Measurements from ENCODE around the gene MROH9.
"Not testable (repeated sequence)": the region's sequence is repeated elsewhere in the genome, so short reads cannot be mapped to it uniquely, and the experiment has no call there.

The MROH9 gene, protein sequence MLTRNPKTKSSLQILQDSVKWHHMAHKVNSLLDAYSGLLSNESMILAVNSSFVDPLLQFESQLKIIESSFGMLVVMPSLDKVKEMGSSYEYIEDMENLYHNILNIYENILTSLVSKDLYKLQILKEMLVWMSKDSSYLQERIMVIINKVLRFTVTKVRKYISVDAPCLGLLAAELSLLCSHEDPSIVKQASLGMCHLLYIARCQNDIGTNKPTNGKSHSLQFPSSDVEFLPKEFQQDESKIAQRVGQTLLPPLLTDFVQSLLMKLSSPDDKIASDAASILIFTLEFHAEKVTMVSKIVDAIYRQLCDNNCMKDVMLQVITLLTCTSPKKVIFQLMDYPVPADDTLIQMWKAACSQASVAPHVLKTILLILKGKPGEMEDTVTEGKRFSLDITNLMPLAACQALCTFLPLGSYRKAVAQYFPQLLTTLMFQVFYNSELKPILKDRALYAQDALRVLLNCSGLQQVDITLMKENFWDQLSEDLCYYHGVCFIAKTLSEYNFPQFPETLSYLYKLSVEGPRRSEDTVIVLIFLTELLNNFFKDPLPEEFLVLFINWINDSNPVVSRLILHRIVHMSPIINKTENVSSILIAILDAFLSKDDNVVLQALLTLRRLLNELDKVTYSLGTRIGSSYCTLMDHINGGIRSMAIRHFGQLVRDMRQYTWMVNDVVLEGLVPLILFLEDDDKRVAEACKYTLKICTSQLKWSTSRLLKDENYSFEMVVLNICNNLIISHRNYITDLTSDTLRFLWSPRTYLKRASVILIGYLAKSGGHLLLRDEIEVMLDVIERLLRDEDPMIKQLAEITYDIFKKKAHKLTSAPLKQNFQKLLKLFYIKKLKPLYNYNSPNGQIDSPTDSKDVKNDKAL

DNA sequence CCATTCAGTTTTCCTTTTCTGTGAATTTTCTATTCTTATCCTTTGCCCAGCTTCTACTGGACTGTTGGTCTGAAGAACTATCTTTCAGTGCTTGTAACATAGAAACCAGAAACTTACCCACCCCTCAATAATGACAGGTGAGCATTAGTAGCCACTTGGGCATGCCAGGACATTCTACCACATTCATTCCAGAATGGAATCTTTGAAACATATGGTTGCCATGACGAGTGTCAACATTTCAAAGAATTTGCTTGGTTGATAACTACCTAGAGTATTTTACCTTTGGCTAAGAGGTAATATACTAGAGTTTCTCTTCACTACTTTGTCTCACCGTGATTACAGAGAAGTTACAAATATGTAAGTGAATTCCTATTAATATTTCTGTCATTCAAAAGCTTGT is at the start of gene MROH9:
Gene MROH9 (plus strand): TSS at position 304 of the 400 bp plus-strand sequence. CDS start 10,023 bp downstream, outside the sequence.
- DNase-seq (ENCODE audit: low read depth) = no peak

DNA sequence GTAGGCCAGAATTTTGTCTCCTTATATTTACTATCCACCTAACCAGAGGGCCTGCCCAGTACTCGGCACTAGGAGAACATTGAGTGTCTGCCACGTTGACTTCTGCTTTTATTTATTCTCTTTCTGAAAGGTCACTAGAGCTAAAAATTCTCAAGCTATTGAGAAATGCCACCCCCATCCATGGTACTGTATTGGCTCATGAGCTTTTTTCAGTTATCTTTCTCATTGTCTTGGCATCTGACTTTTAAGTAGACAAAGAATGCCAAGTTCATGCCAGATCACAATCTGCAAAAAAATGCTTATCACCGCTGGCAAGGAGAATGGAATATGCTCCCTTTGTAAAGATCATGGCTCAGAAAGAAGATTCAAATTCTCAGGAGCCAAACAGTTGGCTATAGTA is 49.8 kb upstream of the MROH9 start:
- DNase-seq (ENCODE audit: low read depth) = no peak

DNA sequence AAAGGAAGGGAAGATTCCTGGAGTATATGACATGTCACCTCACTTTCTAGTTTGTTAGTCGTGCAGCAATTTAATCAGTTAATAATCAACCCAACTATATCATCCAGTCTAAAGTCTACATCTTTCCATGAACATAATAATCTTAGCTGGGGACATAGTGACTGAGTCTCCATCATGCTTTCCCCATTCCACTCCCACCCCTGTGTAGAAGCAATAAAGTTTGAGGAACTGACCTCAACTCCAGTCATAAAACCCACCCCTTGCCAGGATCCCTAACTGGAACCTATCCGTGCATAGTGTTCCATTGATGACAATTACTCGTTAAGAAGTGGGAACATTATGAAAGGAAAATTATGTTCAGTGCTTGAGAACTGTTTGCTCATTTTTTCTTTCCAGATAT is 48.9 kb upstream of the MROH9 start:
- no peak for DNase-seq (ENCODE audit: low read depth)

DNA sequence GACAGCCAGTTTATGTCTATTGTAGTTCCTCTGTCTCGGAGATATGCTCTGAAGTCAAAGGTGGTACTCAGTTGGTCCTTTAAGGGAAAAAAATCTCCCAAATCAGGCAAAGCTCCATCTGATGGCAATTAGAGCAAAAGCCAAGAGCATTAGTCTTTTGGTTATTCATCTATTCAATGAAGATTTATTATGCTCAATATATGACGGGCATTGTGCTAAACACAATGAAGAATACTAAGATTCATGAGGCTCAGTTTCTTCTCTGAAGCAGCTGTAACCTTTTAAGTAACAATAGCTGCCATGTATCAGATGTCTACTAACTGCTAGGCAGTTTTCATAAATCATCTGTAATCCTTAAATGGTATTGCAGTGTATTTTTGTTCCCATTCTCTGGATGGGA is 47.6 kb upstream of the MROH9 start:
- no peak for DNase-seq (ENCODE audit: low read depth)

DNA sequence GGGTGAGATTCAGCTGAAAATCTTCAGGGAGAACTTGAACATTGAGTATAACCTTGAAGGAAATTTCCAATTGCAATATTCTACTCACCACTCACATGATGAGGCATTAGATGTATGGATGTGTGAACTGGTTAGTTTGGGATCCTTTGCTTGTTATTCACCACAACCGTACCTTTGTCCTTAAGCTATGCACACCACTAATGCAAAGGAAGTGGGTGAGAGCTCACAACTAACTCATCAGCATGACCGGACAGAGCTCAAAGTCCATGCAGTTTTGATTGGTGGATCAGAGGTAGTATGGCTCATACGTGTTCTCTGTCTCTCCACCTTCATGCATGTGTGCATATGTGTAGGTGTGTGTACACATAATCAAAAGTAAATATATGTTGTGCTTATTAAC is 43.5 kb upstream of the MROH9 start:
- no peak for DNase-seq (ENCODE audit: low read depth)

DNA sequence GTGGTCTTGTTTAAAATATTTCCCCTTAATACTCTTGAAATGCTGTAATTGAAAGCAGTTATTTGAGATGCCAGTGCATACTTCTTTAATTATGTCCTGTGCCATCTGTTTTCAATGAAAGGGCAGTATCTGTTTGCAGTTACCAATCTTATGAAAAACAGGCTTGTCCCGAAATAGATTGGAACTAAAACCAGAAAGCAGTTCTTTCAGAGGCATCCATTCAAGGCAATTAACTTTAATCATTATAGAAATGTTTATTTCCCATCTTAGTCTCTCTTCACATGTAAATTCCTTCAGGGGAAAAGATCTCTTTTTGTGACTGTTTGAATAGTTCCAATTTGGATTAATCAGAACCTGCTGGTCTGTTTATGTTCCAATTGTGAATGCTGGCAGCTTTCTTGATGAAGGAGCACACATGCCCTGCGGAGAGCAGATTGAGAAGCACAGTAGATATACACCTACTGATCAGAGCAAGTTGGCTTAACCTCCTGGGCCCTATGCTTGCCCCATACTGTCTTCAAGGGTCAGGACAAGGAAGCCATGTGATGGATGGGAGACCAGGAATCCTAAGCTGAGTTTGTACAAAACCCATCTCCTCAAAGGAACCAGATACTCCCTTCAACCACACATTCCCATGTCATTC is 41.6 kb upstream of the MROH9 start:
- DNase-seq (ENCODE audit: low read depth) = no peak

DNA sequence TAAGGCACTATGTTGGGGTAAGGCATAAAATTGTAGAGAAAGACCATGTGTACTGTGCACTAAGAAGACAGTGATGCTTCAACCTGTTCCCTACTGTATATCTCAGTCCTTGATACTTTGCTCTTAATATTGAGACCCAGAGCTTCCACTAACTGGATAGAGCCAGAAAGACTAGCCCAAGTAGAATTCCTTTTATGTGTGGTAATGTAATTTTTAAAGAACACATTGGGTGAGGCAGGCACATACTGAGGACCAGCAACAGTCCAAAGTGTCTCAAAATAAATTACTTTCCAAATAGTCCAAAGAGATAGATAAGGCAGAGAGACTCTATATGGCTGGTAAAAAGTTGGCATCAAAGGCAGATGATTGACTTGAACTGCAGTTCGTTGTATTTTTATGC is 31.4 kb upstream of the MROH9 start:
- DNase-seq (ENCODE audit: low read depth) = no peak

DNA sequence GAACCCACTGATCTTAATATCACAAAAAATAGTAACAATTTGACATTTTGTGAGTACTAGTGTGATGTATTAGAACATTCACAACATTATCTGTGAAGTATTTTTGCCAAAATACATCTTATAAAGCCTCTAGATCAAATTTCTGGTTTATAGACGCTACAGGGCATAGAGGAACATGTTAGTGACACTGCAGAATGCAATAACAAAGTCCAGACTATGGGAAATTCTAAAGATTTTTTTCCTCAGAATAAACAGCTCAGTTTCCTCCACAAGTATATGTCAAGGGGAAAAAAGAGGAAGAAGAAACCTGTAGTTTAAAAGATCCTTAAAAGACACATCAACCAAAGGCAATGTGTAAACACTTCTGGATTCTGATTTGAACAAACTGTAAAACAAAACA is 26.4 kb upstream of the MROH9 start:
- no peak for DNase-seq (ENCODE audit: low read depth)

DNA sequence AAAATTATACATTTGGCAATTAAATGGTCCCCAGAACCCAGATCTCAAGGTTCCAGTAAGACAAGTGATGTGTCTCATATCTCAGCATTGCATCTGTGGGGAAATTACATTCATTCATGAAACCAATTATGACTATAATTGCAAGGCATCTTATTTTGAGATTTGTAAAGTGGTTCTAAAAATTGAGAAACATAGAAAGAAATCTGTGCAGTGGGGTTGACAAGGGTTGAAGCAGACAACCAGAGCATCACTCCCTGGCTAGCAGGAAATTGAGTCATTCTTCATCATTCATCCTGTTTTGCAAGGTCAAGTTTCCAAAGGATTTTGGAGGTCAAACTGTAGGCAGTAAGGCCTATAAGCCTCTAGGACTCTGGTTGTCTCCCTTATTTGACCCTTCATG is 25.1 kb upstream of the MROH9 start:
- DNase-seq (ENCODE audit: low read depth) = peak; percentile 72

DNA sequence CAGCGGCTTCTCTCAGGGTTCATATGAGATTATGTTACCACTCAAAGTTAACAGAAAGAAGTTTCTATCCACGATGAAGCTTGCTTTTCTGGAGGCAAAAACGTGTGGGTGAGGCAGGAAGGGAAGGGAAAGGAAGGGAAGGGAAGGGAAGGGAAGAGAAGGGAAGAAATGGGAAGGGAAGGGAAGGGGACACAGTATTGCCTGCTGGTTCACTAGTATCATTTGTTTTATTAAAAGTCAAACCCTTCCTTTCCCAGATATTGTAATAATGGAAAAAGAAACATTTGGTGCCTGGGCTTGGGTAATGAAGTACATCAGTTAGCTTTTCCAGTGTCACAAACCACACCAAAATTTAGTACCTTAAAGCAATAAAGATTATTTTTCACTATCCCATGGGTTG is 18.0 kb upstream of the MROH9 start:
- DNase-seq (ENCODE audit: low read depth) = no peak

DNA sequence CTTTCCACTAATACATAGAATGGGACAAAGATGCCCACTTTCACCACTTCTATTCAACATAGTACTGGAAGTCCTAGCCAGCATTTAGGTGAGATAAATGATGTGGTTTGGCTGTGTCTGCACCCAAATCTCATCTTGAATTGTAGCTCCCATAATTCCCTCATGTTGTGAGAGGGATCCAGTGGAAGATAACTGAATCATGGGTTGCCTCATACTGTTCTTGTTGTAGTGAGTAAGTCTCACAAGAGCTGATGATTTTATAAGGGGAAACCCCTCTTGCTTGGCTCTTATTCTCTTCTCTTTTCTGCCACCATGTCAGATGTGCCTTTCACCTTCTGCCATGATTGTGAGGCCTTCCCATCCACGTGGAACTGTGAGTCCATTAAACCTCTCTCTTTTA is 10.7 kb upstream of the MROH9 start:
- DNase-seq (ENCODE audit: low read depth) = not testable (repeated sequence)

DNA sequence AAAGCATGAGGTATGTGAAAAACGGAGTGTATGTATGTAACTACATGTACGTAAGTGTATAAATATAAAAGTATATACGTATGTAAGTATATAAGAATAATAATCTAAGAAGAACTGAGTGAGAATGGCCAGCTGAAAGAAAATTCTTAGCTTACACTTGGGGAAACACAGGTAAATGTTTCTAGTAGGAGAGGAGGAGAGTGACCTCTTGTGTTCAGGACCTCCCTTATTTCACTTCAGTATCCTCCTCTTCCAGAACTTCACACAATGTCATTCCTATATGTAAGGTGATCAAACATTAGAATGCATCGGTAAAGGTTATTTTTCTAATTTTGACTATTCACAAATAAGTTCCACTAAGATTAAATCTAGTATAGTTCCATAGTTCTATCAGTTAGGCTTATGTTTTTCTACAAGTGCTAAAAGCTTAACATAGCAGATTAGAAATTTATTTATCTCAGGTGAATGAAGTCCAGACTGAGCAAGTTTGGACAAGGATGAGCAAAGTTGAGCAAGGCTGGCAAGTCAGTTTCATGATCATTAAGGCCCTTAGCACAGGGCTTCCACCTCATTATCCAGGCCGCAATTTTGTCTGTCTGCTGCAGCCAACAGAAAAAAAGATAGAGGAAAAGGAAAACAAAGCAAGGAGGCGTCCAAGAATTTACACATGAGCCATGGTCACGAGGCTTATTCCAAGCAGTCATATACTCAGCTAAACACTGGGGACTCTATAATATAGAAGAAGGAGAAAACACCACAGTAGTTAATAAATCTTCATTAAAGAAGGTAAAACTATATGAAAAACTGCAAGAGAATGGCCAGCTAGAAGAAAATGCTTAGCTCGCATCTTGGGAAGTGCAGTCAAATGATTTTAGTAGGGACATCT is 7.1 kb upstream of the MROH9 start:
- DNase-seq (ENCODE audit: low read depth) = peak; percentile 24

DNA sequence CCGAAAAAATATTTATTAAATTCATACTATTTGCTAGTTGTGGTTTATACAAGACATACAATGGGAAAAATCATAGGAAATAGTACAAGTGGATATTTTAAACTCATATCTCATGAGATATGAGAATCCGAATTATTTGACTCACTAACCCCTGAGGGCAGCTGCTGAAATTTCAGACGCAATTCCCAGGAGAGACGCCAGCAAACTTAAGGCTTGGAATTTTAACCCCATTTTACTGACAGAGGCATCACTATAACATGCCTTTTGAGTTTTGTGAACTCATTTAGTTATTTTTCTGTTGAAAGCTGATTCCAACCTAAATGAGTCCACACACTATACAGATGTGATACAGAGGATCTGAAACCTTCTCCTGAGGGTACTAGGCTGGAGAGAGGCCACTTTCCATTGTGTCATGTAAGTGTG is 5.9 kb upstream of the MROH9 start:
- peak; percentile 46 for DNase-seq (ENCODE audit: low read depth)

DNA sequence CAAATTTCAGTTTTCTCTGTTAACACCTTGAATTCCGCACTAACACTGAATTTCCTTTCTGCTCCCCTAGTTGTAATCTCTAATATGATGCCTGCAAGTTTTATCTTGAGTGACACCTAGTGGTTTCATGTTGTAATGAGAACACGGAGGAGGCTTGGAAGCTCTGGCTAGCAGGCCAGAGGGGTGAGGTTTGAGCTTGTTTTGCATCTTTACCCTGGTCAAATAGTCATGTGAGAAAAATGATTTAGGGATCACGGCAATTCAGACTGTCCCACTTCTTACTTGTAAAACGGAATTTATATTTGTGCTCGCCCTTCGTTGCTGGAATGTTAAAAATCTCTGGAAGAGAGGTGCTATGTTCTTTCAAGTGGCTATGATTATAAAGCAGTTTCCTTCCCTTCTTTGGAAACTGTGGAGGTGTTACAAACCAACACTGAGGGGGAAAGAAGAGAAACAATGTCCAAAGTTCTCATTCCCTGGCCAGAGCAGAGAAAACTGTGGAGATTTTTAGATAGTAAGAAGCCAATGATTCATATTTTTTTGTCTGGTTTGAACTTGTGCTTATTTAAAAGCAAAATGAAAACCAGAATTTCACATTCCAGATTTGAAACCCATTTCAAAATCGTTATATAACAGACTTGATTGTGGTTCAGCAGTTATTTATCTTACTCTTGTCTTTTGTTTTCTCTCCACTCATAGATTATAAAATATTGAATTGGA is 5.3 kb upstream of the MROH9 start:
- peak; percentile 75 for DNase-seq (ENCODE audit: low read depth)

DNA sequence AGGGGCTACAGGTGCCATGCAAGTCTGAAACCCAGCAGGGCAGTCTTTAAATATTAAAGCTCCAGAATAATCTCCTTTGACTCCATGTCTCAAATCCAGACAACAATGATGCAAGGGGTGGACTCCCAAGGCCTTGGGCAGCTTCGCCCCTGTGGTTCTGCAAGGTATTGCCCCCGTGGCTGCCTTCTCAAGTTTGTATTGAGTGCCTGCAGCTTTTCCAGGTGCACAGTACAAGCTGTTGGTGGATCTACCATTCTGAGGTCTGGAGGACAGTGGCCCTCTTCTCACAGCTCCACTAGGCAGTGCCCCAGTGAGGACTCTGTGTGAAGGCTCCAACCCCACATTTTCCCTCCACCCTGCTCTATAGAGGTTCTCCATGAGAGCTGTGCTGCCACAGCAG is 3.7 kb upstream of the MROH9 start:
- DNase-seq (ENCODE audit: low read depth) = no peak

DNA sequence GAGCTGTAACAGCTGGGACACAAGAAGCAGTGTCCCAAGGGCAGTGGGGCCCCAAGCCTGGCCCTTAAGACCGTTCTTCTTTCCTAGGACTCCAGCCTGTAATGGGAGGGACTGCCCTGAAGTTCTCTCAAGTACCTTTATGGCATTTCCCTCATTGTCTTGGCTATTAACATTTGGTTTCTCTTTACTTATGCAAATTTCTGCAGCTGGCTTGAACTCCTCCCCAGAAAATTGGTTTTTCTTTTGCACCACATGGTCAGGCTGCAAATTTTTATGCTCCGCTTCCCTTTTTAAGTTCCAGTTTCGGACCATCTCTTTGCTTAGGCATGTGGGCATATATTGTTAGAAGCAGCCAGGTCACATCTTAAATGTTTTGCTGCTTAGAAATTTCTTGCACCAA is 3.1 kb upstream of the MROH9 start:
- no peak for DNase-seq (ENCODE audit: low read depth)

DNA sequence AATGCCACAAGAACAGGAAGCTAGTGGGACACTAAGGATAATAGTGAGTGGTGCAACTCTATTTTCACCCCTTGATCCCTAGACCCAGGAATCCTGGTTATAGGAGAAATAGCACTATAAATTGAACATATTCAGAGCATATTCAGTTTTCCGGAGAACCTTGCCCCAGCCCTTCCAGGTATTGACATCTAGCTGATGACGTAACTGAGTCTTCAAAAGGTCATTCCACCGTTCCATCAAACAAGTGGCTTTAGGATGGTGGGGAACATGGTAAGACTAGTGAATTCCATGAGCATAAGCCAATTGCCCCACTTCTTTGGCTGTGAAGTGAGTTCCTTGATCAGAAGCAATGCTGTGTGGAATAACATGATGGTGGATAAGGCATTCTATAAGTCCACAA is 2.9 kb downstream of the MROH9 start:
- no peak for DNase-seq (ENCODE audit: low read depth)

DNA sequence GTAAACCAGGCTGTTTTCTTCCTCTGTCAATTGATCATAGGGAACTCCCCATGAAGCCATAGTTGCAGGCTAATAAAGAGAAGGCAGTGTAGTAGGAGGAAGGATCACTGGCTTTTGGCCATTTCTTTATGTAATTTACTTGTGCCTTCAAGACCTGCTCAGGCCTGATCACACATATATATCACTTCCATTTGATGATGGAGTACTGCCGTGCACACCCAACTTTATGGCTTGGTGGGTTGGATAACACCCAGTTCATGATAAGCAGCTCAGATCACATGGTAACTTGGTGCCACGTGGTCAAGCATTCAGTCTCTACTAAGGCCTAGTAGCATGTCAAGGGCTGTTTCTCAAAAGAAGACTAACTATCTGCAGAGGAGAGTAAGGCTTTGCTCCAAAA is 4.1 kb downstream of the MROH9 start:
- no peak for DNase-seq (ENCODE audit: low read depth)

DNA sequence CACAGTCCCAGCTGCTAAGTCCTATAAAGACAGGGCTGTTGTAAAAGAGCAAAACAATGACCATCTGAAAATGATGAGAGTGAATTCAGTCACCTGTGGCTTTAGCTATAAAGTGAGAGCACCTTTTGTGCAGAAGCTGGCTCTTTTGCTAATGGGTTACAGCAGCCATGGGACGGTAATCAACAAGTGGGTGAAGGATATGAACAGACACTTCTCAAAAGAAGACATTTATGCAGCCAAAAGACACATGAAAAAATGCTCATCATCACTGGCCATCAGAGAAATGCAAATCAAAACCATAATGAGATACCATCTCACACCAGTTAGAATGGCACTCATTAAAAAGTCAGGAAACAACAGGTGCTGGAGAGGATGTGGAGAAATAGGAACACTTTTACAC is 16.4 kb downstream of the MROH9 start:
- DNase-seq (ENCODE audit: low read depth) = not testable (repeated sequence)

DNA sequence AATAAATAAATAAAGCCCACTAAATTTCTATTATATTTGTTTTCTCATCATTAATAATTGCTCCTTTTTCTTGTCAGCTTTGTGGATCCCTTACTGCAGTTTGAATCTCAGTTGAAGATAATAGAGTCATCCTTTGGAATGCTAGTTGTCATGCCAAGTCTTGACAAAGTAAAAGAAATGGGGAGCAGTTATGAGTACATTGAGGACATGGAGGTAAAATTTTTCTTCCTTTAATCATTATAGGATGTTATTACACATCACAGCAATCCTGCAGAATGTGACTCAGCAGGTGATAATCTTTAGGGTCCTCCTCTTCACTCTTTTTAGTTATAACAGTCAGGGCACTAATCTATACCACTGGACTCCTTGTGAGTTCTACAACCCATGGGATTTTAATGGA is 24.1 kb downstream of the MROH9 start:
- peak; percentile 53 for DNase-seq (ENCODE audit: low read depth)

DNA sequence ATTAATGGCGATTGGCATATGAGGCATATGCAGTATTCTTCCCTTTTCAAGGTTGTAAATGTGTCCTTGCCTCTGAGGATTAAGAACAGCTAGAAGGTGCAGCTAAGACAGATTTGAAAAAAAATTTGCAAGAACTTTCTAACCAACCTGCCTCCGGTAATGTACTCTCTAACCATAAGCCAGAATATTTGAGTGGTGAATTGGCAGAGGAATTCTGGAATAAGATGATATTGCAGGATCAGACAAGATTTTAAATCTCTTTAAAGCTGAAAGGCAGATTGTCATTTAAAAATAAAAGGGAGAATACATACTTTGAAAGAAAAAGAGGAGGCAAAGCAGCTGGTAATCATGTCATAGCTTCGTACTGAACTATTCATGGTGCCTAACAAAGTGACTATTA is 29.2 kb downstream of the MROH9 start:
- DNase-seq (ENCODE audit: low read depth) = no peak

Data from ELR (cell line).